Measurements from ENCODE around the gene AFF1. TPM values are rescaled to one million over a fixed set of nuclear protein-coding genes. Genes with fewer than 3 reads are reported as not detected.
A peak's percentile ranks its signal among the peaks of the same experiment; 100 is the strongest.
"Not testable (repeated sequence)": the region's sequence is repeated elsewhere in the genome, so short reads cannot be mapped to it uniquely, and the experiment has no call there.

The AFF1 gene
- total and polyA plus RNA-seq, 5 experiments from 2014 or later = 9.0 to 55.8 (median 13.7) TPM

- H3K4me1 Mint-ChIP-seq = peaks cover 23 to 66% (median 48%) of the 10 kb centered on the region in 4 donors
- H3K4me3 Mint-ChIP-seq = no peak overlapping the region
- ATAC-seq (no peak), DNase-seq (no peak)
- no peaks in the 10 kb centered on the region for H3K27me3 Mint-ChIP-seq
- peaks cover 0 to 1% (median 0%) of the 10 kb centered on the region in 3 donors for H3K36me3 Mint-ChIP-seq
- H3K9me3 Mint-ChIP-seq = no peaks in the 10 kb centered on the region
- peak overlapping the region in 2 of 10 donors; percentile 6 to 75 for H3K27ac Mint-ChIP-seq
- POLR2A ChIA-PET = no interaction called here
Observed at GRCh38 chr4:86976801-86977485, 42.1 kb downstream of the AFF1 start.

DNA sequence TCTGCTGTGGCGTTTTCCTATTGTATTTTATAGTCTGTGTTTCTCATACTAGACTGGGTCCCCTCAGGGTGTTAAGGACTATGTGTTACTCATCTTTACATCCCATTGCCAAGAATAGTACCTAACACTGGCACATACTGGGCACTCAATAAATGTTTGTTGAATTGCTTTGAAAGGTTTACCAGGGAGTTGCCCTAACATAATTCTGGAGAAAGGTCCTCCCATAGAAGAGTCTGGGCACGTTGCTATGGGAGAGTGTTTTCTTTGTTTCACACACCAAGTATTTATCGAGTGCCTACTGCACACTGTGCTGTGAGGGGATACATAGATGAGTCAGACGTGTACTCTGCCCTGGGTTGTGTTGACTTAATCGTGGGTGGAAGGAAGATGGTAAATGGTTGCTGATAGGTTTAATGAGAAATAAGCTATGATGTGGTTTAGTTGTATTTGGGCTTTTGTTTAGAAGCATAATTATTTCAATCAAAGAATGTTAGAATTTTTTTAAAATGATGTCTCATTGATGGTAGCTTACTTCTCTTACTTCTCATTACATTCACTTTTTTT, 42.9 kb downstream of the AFF1 start:
- Mint-ChIP-seq H3K36me3 (peaks cover 0 to 3% (median 0%) of the 10 kb centered on the region in 3 donors), H3K4me3 (no peak overlapping the region), H3K4me1 (peaks cover 25 to 71% (median 51%) of the 10 kb centered on the region in 4 donors), H3K27ac (peak overlapping the region in 4 of 10 donors; percentile 6 to 75 (median 31)), H3K9me3 (no peaks in the 10 kb centered on the region), H3K27me3 (no peaks in the 10 kb centered on the region)
- DNase-seq = no peak
- no peak for ATAC-seq
- POLR2A ChIA-PET = no interaction called here

DNA sequence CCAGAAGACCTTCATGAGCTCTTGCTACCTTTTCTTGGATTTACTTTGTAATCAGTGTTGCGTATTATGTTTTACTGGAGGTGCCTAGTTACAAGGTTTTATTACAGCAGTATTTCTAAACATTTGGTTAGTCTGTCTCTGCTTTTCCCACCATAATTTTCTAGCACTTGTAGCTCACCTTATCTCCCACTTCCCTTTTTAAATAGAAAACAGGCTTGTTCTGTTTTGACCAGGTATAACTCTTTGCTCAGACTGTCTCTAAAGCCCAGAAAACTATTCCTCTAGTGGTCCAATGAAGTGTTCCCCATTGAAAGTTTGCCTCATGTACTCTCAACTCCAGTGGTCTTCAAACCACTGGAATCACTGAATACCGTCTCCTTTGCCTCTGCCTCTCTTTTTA, 43.9 kb downstream of the AFF1 start:
- Mint-ChIP-seq H3K4me3 (no peak overlapping the region), H3K36me3 (peaks cover 0 to 3% (median 0%) of the 10 kb centered on the region in 3 donors), H3K27me3 (no peaks in the 10 kb centered on the region), H3K9me3 (no peaks in the 10 kb centered on the region), H3K4me1 (peaks cover 21 to 69% (median 43%) of the 10 kb centered on the region in 4 donors), H3K27ac (peak overlapping the region in 3 of 10 donors; percentile 36 to 56 (median 46))
- DNase-seq = no peak
- POLR2A ChIA-PET = no interaction called here
- no peak for ATAC-seq

DNA sequence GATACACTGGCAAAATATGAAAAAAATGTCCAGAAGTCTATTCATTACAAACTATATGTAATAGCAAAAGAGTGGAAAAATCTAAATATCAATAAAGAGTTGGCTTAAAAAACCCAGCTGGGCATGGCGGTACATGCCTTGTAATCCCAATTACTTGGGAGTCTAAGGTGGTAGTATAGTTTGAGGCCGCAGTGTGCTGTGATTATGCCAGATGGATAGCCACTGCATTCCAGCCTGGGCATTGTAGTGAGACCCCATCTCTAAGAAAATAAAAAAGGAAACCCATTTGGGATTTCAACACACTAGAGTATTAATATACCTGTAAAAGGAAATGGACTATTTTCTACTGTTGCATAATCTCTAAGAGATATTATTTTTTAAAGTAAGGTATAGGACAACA, 45.4 kb downstream of the AFF1 start:
- Mint-ChIP-seq H3K4me1 (peaks cover 13 to 58% (median 32%) of the 10 kb centered on the region in 4 donors), H3K27ac (peak overlapping the region in 2 of 10 donors; percentile 25 to 50), H3K4me3 (no peak overlapping the region), H3K9me3 (no peaks in the 10 kb centered on the region), H3K27me3 (no peaks in the 10 kb centered on the region), H3K36me3 (peaks cover 0 to 3% (median 0%) of the 10 kb centered on the region in 3 donors)
- ATAC-seq (no peak), DNase-seq (no peak)
- POLR2A ChIA-PET = no interaction called here

DNA sequence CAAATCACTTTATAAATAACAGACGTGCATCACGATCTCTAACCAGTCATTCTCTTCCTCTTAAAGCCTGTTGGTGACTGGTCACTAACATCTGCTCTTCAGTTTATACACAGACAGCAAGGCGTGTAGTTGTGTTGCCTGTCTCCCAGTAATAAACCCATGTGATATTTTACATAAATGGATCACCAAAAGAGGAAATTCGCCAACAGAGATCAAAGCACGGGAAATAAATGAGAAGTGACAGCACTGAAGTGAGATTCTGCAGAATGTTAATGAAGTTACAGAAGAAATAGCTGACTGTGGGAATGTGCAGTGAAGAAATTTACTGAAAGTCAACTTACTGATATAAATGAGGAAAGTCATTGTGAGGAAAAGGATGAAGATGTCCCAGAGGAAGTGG, 47.0 kb downstream of the AFF1 start:
- Mint-ChIP-seq H3K4me3 (peak overlapping the region in 8 of 10 donors; percentile 12 to 74 (median 51)), H3K4me1 (peaks cover 10 to 47% (median 23%) of the 10 kb centered on the region in 4 donors), H3K36me3 (peaks cover 0 to 3% (median 0%) of the 10 kb centered on the region in 3 donors), H3K27me3 (no peaks in the 10 kb centered on the region), H3K27ac (peak overlapping the region in 7 of 10 donors; percentile 3 to 67 (median 42)), H3K9me3 (no peaks in the 10 kb centered on the region)
- ATAC-seq = peak in 1 of 2 donors; percentile 63
- POLR2A ChIA-PET = interaction anchor here (0.6 kb wide), 1 partner anchor 47 kb away, joined by 3 read pairs; the partner anchor contains the start of gene AFF1
- DNase-seq = peak in 3 of 10 donors; percentile 3 to 32 (median 8)

GRCh38 chr4:86985852-86986251, 51.0 kb downstream of the AFF1 start:
- not testable (repeated sequence) for H3K4me3 Mint-ChIP-seq, H3K9me3 Mint-ChIP-seq, H3K36me3 Mint-ChIP-seq, DNase-seq, H3K27me3 Mint-ChIP-seq, ATAC-seq, H3K27ac Mint-ChIP-seq
- H3K4me1 Mint-ChIP-seq = peaks cover 8 to 21% (median 13%) of the 10 kb centered on the region in 4 donors
- POLR2A ChIA-PET = interaction anchor here (0.8 kb wide), 1 partner anchor 21 kb away, joined by 4 read pairs; no protein-coding TSS in a partner anchor

DNA sequence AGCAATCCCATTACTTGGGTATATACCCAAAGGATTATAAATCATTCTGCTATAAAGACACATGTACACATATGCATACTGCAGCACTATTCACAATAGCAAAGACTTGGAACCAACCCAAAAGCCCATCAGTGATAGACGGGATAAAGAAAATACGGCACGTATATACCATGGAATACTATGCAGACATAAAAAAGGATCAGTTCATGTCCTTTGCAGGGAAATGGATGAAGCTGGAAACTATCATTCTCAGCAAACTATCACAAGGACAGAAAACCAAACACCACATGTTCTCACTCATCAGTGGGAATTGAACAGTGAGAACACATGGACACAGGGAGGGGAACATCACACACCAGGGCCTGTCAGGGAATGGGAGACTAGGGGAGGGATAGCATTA, 54.8 kb downstream of the AFF1 start:
- POLR2A ChIA-PET, ATAC-seq, H3K9me3 Mint-ChIP-seq, DNase-seq, H3K4me3 Mint-ChIP-seq, H3K27me3 Mint-ChIP-seq: not testable (repeated sequence)
- peak overlapping the region in 1 of 10 donors; percentile 77 for H3K27ac Mint-ChIP-seq
- H3K4me1 Mint-ChIP-seq = peaks cover 0 to 16% (median 3%) of the 10 kb centered on the region in 4 donors
- peaks cover 5 to 11% (median 6%) of the 10 kb centered on the region in 3 donors for H3K36me3 Mint-ChIP-seq

- Mint-ChIP-seq H3K4me1 (peaks cover 0 to 18% (median 3%) of the 10 kb centered on the region in 4 donors), H3K9me3 (no peaks in the 10 kb centered on the region), H3K27ac (no peak overlapping the region), H3K4me3 (no peak overlapping the region), H3K36me3 (peaks cover 5 to 11% (median 6%) of the 10 kb centered on the region in 3 donors), H3K27me3 (no peaks in the 10 kb centered on the region)
- no peak for ATAC-seq
- no peak for DNase-seq
- POLR2A ChIA-PET = no interaction called here
Observed at GRCh38 chr4:86990510-86990909, 55.7 kb downstream of the AFF1 start.

- no peak overlapping the region for H3K27ac Mint-ChIP-seq
Observed at GRCh38 chr4:86991994-86992393, 57.2 kb downstream of the AFF1 start.

DNA sequence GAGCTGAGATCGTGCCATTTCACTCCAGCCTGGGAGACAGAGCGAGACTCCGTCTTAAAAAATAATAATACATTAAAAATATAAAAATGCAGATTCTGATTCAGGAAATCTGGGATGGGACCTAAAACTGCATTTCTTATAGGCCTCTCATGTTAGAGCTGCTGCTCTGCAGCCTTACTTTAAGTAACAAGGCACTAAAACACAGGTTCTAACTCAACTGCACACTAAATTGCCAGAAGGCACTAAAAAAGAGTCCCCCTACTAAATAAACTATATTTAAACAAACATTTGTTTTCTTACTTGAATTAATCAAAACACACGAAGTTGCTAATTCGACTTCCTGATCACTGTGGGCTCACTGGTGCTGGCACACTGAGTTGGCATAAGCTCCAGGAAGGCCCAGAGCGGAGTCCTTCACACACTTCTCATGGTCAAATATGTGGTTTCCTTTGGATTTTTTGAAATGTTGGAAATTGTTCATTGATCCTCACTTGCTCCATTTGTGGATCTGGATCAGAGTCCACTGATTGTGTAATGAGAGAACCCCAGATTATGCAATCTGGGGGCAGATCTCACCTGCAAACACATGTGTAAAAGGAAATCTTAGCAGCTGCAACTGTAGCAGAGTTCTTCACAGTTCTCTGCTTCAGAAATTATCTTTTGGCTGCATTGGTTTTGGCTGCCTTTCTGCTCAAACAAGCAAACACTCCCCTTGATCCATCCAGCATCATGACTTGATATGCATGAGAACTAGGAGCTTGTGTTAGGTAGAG, 59.3 kb downstream of the AFF1 start:
- Mint-ChIP-seq H3K4me3 (no peak overlapping the region), H3K9me3 (no peaks in the 10 kb centered on the region), H3K4me1 (peaks cover 2 to 36% (median 4%) of the 10 kb centered on the region in 4 donors), H3K27me3 (no peaks in the 10 kb centered on the region), H3K36me3 (peaks cover 0 to 3% (median 0%) of the 10 kb centered on the region in 3 donors), H3K27ac (peak overlapping the region in 2 of 10 donors; percentile 0 to 3)
- no peak for ATAC-seq
- no peak for DNase-seq
- POLR2A ChIA-PET = no interaction called here

More at GRCh38 chr4:86991994-86992393, 57.2 kb downstream of the AFF1 start:
- Mint-ChIP-seq H3K4me3 (no peak overlapping the region), H3K36me3 (peaks cover 5 to 11% (median 6%) of the 10 kb centered on the region in 3 donors), H3K27me3 (no peaks in the 10 kb centered on the region), H3K4me1 (peaks cover 0 to 21% (median 3%) of the 10 kb centered on the region in 4 donors), H3K9me3 (no peaks in the 10 kb centered on the region)
- ATAC-seq = no peak
- POLR2A ChIA-PET = interaction anchor here (1.0 kb wide), 1 partner anchor 14 kb away, joined by 3 read pairs; no protein-coding TSS in a partner anchor
- DNase-seq = no peak

- peaks cover 5 to 41% (median 9%) of the 10 kb centered on the region in 4 donors for H3K4me1 Mint-ChIP-seq
- H3K27ac Mint-ChIP-seq = peak overlapping the region in 2 of 10 donors; percentile 0 to 3
- no peaks in the 10 kb centered on the region for H3K27me3 Mint-ChIP-seq
- H3K9me3 Mint-ChIP-seq = no peaks in the 10 kb centered on the region
- no peak overlapping the region for H3K4me3 Mint-ChIP-seq
- DNase-seq (no peak), ATAC-seq (no peak)
- peaks cover 0 to 3% (median 0%) of the 10 kb centered on the region in 3 donors for H3K36me3 Mint-ChIP-seq
- POLR2A ChIA-PET = no interaction called here
Observed at GRCh38 chr4:86994686-86995085, 59.9 kb downstream of the AFF1 start.

GRCh38 chr4:86996510-86996909, 61.7 kb downstream of the AFF1 start:
- POLR2A ChIA-PET, H3K27me3 Mint-ChIP-seq, ATAC-seq, H3K9me3 Mint-ChIP-seq, H3K4me3 Mint-ChIP-seq, DNase-seq, H3K36me3 Mint-ChIP-seq: not testable (repeated sequence)
- Mint-ChIP-seq H3K27ac (peak overlapping the region in 1 of 10 donors; percentile 63), H3K4me1 (peaks cover 6 to 51% (median 16%) of the 10 kb centered on the region in 4 donors)

Measured in naive thymus-derived CD8-positive, alpha-beta T cell (primary cell).